K562 (cell line): ENCODE data around the gene RPH3AL. TPM values are rescaled to one million over a fixed set of nuclear protein-coding genes. Genes with fewer than 3 reads are reported as not detected.

Source experiments
- KLF10 ChIP-seq: fragments of 250-450 bp; sonication (Bioruptor Pico); IDR thresholded peaks from 2 replicates; pipeline ENCODE4 v1.6.1; 2021; ENCODE audit warnings: matching md5 sums
- RBM22 ChIP-seq: fragments of 200-400 bp; formaldehyde crosslinking; IDR thresholded peaks from 2 replicates; pipeline ENCODE4 v1.6.1; 2018; ENCODE audit warnings: low read length, low read depth; ENCODE audit not compliant: poor library complexity, severe bottlenecking
- REST ChIP-seq, 2 experiments: fragments of 450-650 bp; formaldehyde crosslinking in 1 of 2; IDR thresholded peaks; 2 replicates each; pipeline versions ENCODE4 v1.4.0 to v1.6.1; 2014 to 2020; ENCODE audit warnings: mild to moderate bottlenecking in 2 of 2, borderline replicate concordance in 1 of 2, low read depth in 1 of 2
- TAF9B ChIP-seq: fragments of 450-650 bp; IDR thresholded peaks from 2 replicates; pipeline ENCODE4 v1.6.1; 2018; ENCODE audit warnings: mild to moderate bottlenecking; ENCODE audit not compliant: partially characterized antibody
- ZNF174 ChIP-seq: fragments of 250-450 bp; sonication (Bioruptor Pico); IDR thresholded peaks from 2 replicates; pipeline ENCODE4 v1.4.0; 2020; ENCODE audit warnings: mild to moderate bottlenecking
- polyA plus RNA-seq, 8 experiments: library from polyadenylated mRNA; depleted of rRNA in 4 of 8; stranded (reverse) in 5 of 8; unstranded in 3 of 8; fragments of >200 nt; fragmentation: Nextera tagmentation in 2 of 8; fragmentation: Illumina TruSeq in 1 of 8; extraction: Ambion mirVana in 2 of 8; extraction: Trizol in 1 of 8; gene quantifications; 2 replicates each; pipeline versions ENCODE4 v1.2.1 to v1.2.3, GENCODE V29; 2011 to 2014; ENCODE audit warnings: inconsistent platforms in 1 of 8, missing spikeins in 1 of 8
- total RNA-seq, 7 experiments: library from RNA; depleted of rRNA in 6 of 7; stranded (reverse); fragments of >200 nt in 6 of 7; fragmentation: Illumina TruSeq in 2 of 7; extraction: Trizol in 2 of 7; gene quantifications; 2 replicates each; pipeline versions ENCODE4 v1.2.1 to v1.2.3, GENCODE V29; 2011 to 2021; ENCODE audit warnings: low replicate concordance in 1 of 7

RPH3AL gene
- total and polyA plus RNA-seq, 9 of the 15 experiments (the other 6 are each of a cell fraction or from before 2014, with no cell fraction given): 0.18 to 1.7 (median 0.39) TPM

DNA sequence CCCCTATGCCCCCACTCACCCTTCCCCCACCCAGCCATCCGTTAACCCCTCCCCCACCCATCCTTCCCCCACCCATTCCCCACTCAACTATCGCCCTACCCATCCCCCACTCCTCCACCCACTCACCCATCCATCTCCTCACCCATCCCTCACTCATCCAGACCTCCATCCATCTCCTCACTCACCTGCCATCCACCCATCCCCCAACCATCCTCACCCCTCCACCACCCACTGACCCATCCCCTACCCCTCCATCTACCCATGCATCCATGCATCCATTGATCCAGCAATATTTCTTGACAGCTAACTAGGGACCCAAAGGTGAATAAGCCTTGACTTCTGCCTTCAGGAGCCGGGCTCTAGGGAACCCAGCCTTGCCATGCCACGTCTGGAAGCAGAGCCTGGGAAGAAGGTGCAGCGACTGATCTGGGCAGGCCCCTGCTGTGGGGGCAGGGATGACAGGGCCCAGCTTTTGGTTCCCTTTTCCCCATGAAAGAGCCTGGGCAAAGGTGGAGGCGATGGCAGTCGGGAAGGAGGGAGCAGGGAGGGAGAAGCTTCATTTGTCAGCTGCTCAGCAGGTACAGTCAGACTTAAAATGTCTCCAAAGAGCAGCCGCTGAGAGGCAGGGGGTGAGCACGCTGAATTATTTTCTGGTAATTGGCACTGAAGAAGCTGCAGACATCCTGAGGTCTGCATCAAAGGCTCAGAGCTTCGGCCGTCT lies 148.0 kb downstream of the RPH3AL start (continued):
- TF ChIP-seq REST (IDR thresholded peaks at IDR 0.05; ENCODE audit: borderline replicate concordance): no peak
- TF ChIP-seq REST (CRISPR knock-in tag; IDR thresholded peaks at IDR 0.05; ENCODE audit: low read depth): no peak
- no peak for TF ChIP-seq KLF10 (CRISPR knock-in tag)
- TF ChIP-seq TAF9B: no peak
- no peak for TF ChIP-seq RBM22
- no peak for TF ChIP-seq ZNF174 (CRISPR knock-in tag)
